Measurements from ENCODE around the gene OPCML. TPM values are rescaled to one million over a fixed set of nuclear protein-coding genes. Genes with fewer than 3 reads are reported as not detected.
A peak's percentile ranks its signal among the peaks of the same experiment; 100 is the strongest.

The OPCML gene
- total RNA-seq, 2 donors from 2014 or later = not detected

- Mint-ChIP-seq H3K27ac (no peak overlapping the region), H3K4me3 (no peak overlapping the region), H3K4me1 (peaks cover 2% of the 10 kb centered on the region), H3K27me3 (peaks cover 13% of the 10 kb centered on the region), H3K36me3 (ENCODE audit: low read depth) (no peaks in the 10 kb centered on the region)
- DNase-seq = no peak
- no peak for ATAC-seq
- no peaks in the 10 kb centered on the region for H3K9me3 ChIP-seq (ENCODE audit: control insufficient read depth, low read length, poor library complexity, severe bottlenecking)
These were observed 881.2 kb downstream of the OPCML start for GRCh38 chr11:132650969-132651720.

- Mint-ChIP-seq H3K27me3 (peaks cover 6% of the 10 kb centered on the region), H3K4me1 (peaks cover 2% of the 10 kb centered on the region), H3K4me3 (no peak overlapping the region), H3K36me3 (ENCODE audit: low read depth) (no peaks in the 10 kb centered on the region), H3K27ac (no peak overlapping the region)
- ATAC-seq (no peak), DNase-seq (no peak)
- H3K9me3 ChIP-seq (ENCODE audit: control insufficient read depth, low read length, poor library complexity, severe bottlenecking) = no peaks in the 10 kb centered on the region
These were observed 883.0 kb downstream of the OPCML start for GRCh38 chr11:132649277-132649676.

DNA sequence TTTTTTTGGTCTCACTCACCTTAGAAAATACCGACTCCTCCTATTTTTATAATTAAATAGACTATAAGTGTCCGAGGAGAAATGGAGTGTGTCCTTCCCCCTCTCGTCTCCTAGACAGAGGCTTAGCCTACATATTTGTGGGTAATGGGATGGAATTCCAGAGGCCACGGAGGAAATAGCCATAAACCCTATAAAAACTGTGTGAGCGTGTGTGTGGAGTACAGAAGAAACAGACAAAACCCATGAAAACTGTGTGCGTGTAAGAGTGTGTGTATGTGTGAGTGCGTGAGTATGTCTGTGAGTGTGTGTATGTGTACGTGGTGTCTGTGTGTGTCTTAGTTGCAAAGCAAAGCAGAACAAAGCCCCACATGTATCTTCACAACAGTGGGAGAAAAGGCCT lies 883.5 kb downstream of the OPCML start:
- no peak overlapping the region for H3K4me3 Mint-ChIP-seq
- H3K4me1 Mint-ChIP-seq = peaks cover 2% of the 10 kb centered on the region
- ATAC-seq (no peak), DNase-seq (no peak)
- peaks cover 6% of the 10 kb centered on the region for H3K27me3 Mint-ChIP-seq
- H3K36me3 Mint-ChIP-seq (ENCODE audit: low read depth) = no peaks in the 10 kb centered on the region
- no peak overlapping the region for H3K27ac Mint-ChIP-seq
- H3K9me3 ChIP-seq (ENCODE audit: control insufficient read depth, low read length, poor library complexity, severe bottlenecking) = no peaks in the 10 kb centered on the region

DNA sequence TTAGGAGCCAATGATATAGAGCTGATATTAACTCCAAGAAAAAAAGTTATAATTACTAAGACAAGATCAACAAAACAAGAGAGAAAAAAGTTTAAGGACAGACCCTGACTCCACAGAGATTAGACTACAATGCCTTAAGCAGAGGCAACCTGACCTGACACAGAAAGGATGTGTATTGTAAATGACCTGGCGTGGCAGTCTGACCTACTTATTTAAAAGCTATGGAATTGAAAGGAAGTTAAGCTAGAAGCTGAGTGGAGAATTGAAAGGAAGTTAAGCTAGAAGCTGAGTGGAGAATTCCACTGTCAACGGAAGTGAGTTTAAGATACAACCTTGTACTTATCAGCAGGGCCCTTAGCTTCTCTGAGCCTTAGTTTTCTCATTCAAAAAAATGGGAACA lies 885.4 kb downstream of the OPCML start:
- H3K27ac Mint-ChIP-seq = no peak overlapping the region
- no peak for DNase-seq
- H3K36me3 Mint-ChIP-seq (ENCODE audit: low read depth) = no peaks in the 10 kb centered on the region
- H3K4me3 Mint-ChIP-seq = no peak overlapping the region
- H3K4me1 Mint-ChIP-seq = peaks cover 2% of the 10 kb centered on the region
- H3K9me3 ChIP-seq (ENCODE audit: control insufficient read depth, low read length, poor library complexity, severe bottlenecking) = no peaks in the 10 kb centered on the region
- H3K27me3 Mint-ChIP-seq = no peaks in the 10 kb centered on the region
- ATAC-seq = no peak

DNA sequence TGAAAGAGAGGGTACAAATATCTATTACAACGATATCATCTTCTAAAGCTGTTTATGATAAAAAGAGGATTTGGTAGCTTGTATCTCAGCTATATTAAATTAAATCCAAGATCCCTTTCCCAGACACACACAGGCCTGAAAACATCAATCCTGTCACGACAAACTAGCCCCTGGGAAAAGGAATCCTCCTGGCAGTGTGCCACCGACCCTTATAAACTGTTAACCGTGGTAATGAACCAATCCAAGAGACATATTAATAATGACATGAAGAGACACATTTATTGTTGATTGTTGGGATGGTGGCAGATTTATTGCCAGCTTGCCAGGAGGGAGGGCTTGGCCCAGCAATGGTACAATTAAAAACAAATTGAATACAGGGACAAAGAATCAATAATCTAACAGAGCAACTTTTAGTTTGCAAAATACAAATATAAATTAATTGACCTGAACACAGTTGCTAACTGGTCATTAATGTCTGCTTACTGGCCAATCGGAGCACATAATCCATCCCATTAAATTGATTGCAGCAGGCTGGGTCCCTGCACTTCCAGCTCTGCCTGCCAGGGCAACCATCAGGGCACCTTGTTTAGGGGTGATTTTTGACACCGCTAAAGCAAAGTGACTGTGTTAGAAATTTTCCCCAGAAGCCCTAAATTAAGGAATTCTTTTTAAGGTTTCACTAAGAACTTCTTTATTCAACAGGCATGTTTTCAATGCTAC lies 887.6 kb downstream of the OPCML start:
- Mint-ChIP-seq H3K36me3 (ENCODE audit: low read depth) (no peaks in the 10 kb centered on the region), H3K27me3 (no peaks in the 10 kb centered on the region), H3K4me1 (peaks cover 8% of the 10 kb centered on the region)

GRCh38 chr11:132643239-132643638 lies 889.1 kb downstream of the OPCML start:
- peaks cover 7% of the 10 kb centered on the region for H3K27me3 Mint-ChIP-seq
- peaks cover 10% of the 10 kb centered on the region for H3K4me1 Mint-ChIP-seq
- DNase-seq (no peak), ATAC-seq (no peak)
- no peaks in the 10 kb centered on the region for H3K36me3 Mint-ChIP-seq (ENCODE audit: low read depth)
- H3K4me3 Mint-ChIP-seq = no peak overlapping the region
- no peak overlapping the region for H3K27ac Mint-ChIP-seq
- H3K9me3 ChIP-seq (ENCODE audit: control insufficient read depth, low read length, poor library complexity, severe bottlenecking) = no peaks in the 10 kb centered on the region

More for the DNA sequence above, 887.6 kb downstream of the OPCML start:
- no peak for DNase-seq
- no peak overlapping the region for H3K4me3 Mint-ChIP-seq
- no peak overlapping the region for H3K27ac Mint-ChIP-seq
- ATAC-seq = no peak
- no peaks in the 10 kb centered on the region for H3K9me3 ChIP-seq (ENCODE audit: control insufficient read depth, low read length, poor library complexity, severe bottlenecking)

- no peaks in the 10 kb centered on the region for H3K36me3 Mint-ChIP-seq (ENCODE audit: low read depth)
- ATAC-seq (peak; percentile 74), DNase-seq (no peak)
- no peak overlapping the region for H3K4me3 Mint-ChIP-seq
- H3K27ac Mint-ChIP-seq = peak overlapping the region; percentile 14
- H3K27me3 Mint-ChIP-seq = peaks cover 7% of the 10 kb centered on the region
- peaks cover 8% of the 10 kb centered on the region for H3K4me1 Mint-ChIP-seq
- H3K9me3 ChIP-seq (ENCODE audit: control insufficient read depth, low read length, poor library complexity, severe bottlenecking) = no peaks in the 10 kb centered on the region
These were observed 891.3 kb downstream of the OPCML start for GRCh38 chr11:132640952-132641351.

DNA sequence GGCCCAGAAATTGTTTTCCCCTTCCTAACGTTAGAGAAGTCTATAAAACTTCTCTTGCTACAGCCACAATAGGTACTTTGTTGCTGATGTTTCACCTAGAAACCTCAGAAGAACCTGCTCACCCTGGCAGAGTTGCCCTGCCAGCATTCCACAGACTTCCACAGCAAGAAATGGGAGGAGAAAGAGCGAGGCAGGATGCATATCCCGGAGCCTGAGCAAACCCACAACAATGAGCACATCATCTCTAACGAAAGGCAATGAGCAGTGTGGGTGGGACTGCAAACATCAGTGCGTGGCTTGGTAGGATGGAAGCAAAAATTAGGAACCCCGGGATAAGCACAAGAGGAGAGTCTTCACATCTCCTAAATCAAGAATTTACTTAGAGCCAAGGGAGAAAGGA lies 892.3 kb downstream of the OPCML start:
- no peak overlapping the region for H3K4me3 Mint-ChIP-seq
- no peak for ATAC-seq
- no peaks in the 10 kb centered on the region for H3K36me3 Mint-ChIP-seq (ENCODE audit: low read depth)
- no peaks in the 10 kb centered on the region for H3K9me3 ChIP-seq (ENCODE audit: control insufficient read depth, low read length, poor library complexity, severe bottlenecking)
- no peak for DNase-seq
- peaks cover 7% of the 10 kb centered on the region for H3K27me3 Mint-ChIP-seq
- no peak overlapping the region for H3K27ac Mint-ChIP-seq
- peaks cover 8% of the 10 kb centered on the region for H3K4me1 Mint-ChIP-seq

DNA sequence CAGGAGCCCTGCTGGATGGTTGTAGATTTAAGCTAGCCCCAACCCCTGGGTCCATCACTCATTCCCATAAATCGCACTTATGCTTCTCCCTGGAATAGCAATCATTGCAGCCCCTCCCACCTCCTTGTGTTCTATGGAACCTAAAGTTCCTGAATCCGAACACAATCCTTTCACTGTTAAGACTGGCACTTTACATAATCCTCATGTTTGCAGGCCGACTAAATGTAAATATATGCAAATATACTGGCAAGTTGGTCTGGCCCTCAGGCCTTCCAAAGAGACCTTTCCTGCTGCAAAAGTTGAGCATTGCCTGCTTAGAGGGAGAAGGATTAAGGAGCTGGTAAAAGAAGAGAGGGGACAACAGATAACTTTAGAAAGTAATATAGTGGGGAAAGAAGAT lies 892.9 kb downstream of the OPCML start:
- DNase-seq (no peak), ATAC-seq (no peak)
- no peak overlapping the region for H3K27ac Mint-ChIP-seq
- H3K4me1 Mint-ChIP-seq = peaks cover 8% of the 10 kb centered on the region
- H3K4me3 Mint-ChIP-seq = no peak overlapping the region
- H3K27me3 Mint-ChIP-seq = peaks cover 7% of the 10 kb centered on the region
- H3K9me3 ChIP-seq (ENCODE audit: control insufficient read depth, low read length, poor library complexity, severe bottlenecking) = no peaks in the 10 kb centered on the region
- no peaks in the 10 kb centered on the region for H3K36me3 Mint-ChIP-seq (ENCODE audit: low read depth)

GRCh38 chr11:132638423-132638822 lies 893.9 kb downstream of the OPCML start:
- Mint-ChIP-seq H3K27me3 (peaks cover 7% of the 10 kb centered on the region), H3K27ac (no peak overlapping the region), H3K4me3 (no peak overlapping the region), H3K36me3 (ENCODE audit: low read depth) (no peaks in the 10 kb centered on the region), H3K4me1 (peaks cover 8% of the 10 kb centered on the region)
- no peak for DNase-seq
- no peak for ATAC-seq
- no peaks in the 10 kb centered on the region for H3K9me3 ChIP-seq (ENCODE audit: control insufficient read depth, low read length, poor library complexity, severe bottlenecking)

DNA sequence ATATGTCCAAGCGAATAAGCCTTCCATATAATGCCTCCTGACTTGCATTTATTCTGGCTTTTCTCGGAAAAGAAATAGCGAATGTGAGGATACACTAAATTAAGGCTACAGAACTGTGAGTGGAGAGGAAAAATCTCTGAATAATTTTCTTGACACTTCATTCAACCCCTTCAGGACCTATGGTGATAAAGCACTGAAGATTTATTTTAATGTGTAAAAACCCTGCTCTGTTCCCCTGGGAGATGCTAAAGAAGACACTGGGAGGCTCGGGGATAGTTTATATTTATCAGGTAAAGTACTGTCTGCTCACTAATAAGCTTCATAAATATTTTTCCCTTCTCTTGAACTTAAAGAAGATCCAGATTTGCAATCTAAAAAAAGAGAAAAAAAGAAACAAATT lies 895.8 kb downstream of the OPCML start:
- no peak for DNase-seq

DNA sequence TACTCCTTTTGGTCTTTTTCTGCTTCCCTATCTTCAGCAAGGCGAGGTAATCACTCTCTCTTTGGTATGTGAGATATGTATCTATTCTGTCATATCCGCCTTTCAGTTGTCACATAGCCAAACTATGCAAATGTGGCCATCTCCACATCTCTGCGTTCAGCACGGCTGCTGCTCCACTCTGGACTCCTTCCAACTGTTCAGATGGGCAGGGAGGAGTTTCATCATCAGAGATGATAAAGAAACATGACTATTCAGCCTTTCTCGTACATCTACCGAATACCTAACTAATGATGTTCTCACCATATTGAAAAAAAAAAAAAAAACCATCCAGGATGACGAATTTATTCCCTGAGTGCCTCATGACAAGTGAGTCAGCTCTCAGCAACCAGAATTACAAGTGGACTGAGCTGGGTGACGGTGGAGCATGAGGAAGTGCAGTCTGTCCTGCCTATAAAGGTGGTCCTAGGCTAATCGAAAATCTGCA lies 899.6 kb downstream of the OPCML start:
- Mint-ChIP-seq H3K27ac (no peak overlapping the region), H3K4me3 (no peak overlapping the region), H3K36me3 (ENCODE audit: low read depth) (no peaks in the 10 kb centered on the region), H3K4me1 (no peaks in the 10 kb centered on the region), H3K27me3 (peaks cover 7% of the 10 kb centered on the region)
- H3K9me3 ChIP-seq (ENCODE audit: control insufficient read depth, low read length, poor library complexity, severe bottlenecking) = no peaks in the 10 kb centered on the region
- DNase-seq = no peak
- ATAC-seq = no peak

More for the DNA sequence above, 895.8 kb downstream of the OPCML start:
- H3K27ac Mint-ChIP-seq = no peak overlapping the region
- no peak for ATAC-seq
- peaks cover 8% of the 10 kb centered on the region for H3K4me1 Mint-ChIP-seq
- no peaks in the 10 kb centered on the region for H3K36me3 Mint-ChIP-seq (ENCODE audit: low read depth)
- no peak overlapping the region for H3K4me3 Mint-ChIP-seq
- no peaks in the 10 kb centered on the region for H3K9me3 ChIP-seq (ENCODE audit: control insufficient read depth, low read length, poor library complexity, severe bottlenecking)
- peaks cover 7% of the 10 kb centered on the region for H3K27me3 Mint-ChIP-seq

DNA sequence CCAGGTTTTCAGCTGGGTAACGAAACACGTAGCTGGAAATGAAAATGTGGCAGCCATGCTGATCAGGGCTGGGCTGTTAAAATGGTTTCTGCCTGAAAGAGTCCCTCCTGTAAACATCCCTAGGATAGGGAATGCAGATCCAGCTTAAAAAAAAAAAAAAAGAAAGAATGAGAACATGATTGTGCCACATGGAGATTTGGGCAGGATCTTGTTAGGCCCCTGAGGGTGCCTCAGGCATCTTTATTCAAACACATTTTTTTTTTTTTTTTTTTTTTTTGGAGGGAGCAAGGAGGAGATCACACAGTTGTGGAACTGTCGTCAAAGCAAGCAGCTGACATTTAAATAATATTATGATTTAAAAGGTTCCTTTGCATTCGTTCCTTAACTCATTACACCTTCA lies 900.3 kb downstream of the OPCML start:
- ATAC-seq = no peak
- no peak overlapping the region for H3K4me3 Mint-ChIP-seq
- H3K27me3 Mint-ChIP-seq = peaks cover 7% of the 10 kb centered on the region
- no peaks in the 10 kb centered on the region for H3K4me1 Mint-ChIP-seq
- no peak overlapping the region for H3K27ac Mint-ChIP-seq
- H3K9me3 ChIP-seq (ENCODE audit: control insufficient read depth, low read length, poor library complexity, severe bottlenecking) = no peaks in the 10 kb centered on the region
- DNase-seq = no peak
- no peaks in the 10 kb centered on the region for H3K36me3 Mint-ChIP-seq (ENCODE audit: low read depth)
